Mesenteric fat pad (tissue), 1 donor: ENCODE data around the gene DROSHA. TPM values are rescaled to one million over a fixed set of nuclear protein-coding genes. Genes with fewer than 3 reads are reported as not detected.

Source experiments
- total RNA-seq: library from RNA; stranded (reverse); fragmentation: NEBNext Ultra II Directional; extraction: Animal tissue kit (Norgen Biotek cat#: 25700); gene quantifications from one replicate; pipeline ENCODE4 v1.2.1, GENCODE V29; 2021
- donor health status: DM: yes; HTN: yes; CAD: no.

Gene DROSHA
- total RNA-seq, 1 donor from 2014 or later, result 39.5 TPM

Other genes with a start within 250 kb of the DROSHA start
- gene C5orf22, start 208 bp upstream of the DROSHA start, total RNA-seq, result 16.5 TPM
- 58.5 TPM for gene PDZD2, start 107.0 kb upstream of the DROSHA start, total RNA-seq